Lung (tissue), 12 donors: Measurements from ENCODE around the gene SIGLEC6. TPM values are rescaled to one million over a fixed set of nuclear protein-coding genes. Genes with fewer than 3 reads are reported as not detected.

Source experiments
- ATAC-seq: fragments of 200-7000 bp; cut with Tn5 transposase; one replicate; pipeline ENCODE4 v1.9.1; 2020; ENCODE audit warnings: moderate number of reproducible peaks; ENCODE audit not compliant: insufficient read depth, low FRiP score
- DNase-seq, 3 donors: peaks; one replicate each; pipeline ENCODE4 v3.0.0-alpha.2; 2013 to 2017
- H3K27ac ChIP-seq, 2 donors: one replicate each; pipeline ENCODE4 v1.5.1; 2013; ENCODE audit warnings: mild to moderate bottlenecking in 2 of 2, moderate library complexity in 2 of 2, control low read depth in 1 of 2, inconsistent platforms in 1 of 2, low read depth in 1 of 2, low read length in 1 of 2
- H3K27me3 ChIP-seq, 3 donors: one replicate each; pipeline ENCODE4 v1.5.1; 2013; ENCODE audit warnings: low read length in 2 of 3; ENCODE audit not compliant: control insufficient read depth in 3 of 3, insufficient read depth in 3 of 3
- H3K36me3 ChIP-seq, 4 donors: one replicate each; pipeline ENCODE4 v1.5.1; 2013; ENCODE audit warnings: low read length in 4 of 4, mild to moderate bottlenecking in 1 of 4, moderate library complexity in 1 of 4; ENCODE audit not compliant: control insufficient read depth in 4 of 4, insufficient read depth in 4 of 4
- H3K4me1 ChIP-seq, 5 donors: one replicate each; pipeline ENCODE4 v1.5.1; 2013; ENCODE audit warnings: low read length in 5 of 5, mild to moderate bottlenecking in 2 of 5, moderate library complexity in 1 of 5; ENCODE audit not compliant: control insufficient read depth in 5 of 5, insufficient read depth in 5 of 5
- H3K4me3 ChIP-seq: one replicate; pipeline ENCODE4 v1.5.1; 2013; ENCODE audit warnings: mild to moderate bottlenecking, control low read depth, moderate library complexity
- H3K9ac ChIP-seq, 2 donors: one replicate each; pipeline ENCODE4 v1.5.1; 2013; ENCODE audit warnings: low read length in 2 of 2, control low read depth in 1 of 2; ENCODE audit not compliant: insufficient read depth in 1 of 2
- H3K9me3 ChIP-seq, 4 donors: one replicate each; pipeline ENCODE4 v1.5.1; 2013; ENCODE audit warnings: low read length in 3 of 4, mild to moderate bottlenecking in 1 of 4, moderate library complexity in 1 of 4; ENCODE audit not compliant: control insufficient read depth in 4 of 4, insufficient read depth in 3 of 4
- WGBS, 2 donors: extraction: QIAGEN DNeasy Blood & Tissue Kit; methylation state at CpG; one replicate each; pipeline ENCODE4 v1.1.7; 2013; 5-methylcytosine and 5-hydroxymethylcytosine counted together
- polyA plus RNA-seq, 2 donors: library from polyadenylated mRNA; stranded (reverse); fragments of 200-250 nt; gene quantifications; one replicate each; pipeline ENCODE4 v1.2.1, GENCODE V29; 2013
- total RNA-seq, 2 donors: library from RNA; depleted of rRNA in 1 of 2; stranded (reverse); fragments of >200 nt in 1 of 2; gene quantifications; one replicate each; pipeline ENCODE4 v1.2.1, GENCODE V29; 2014 to 2021
- TF ChIP-seq, protein P1 (sequence below): IDR thresholded peaks from 2 replicates; pipeline ENCODE4 v1.5.1; 2012; ENCODE audit warnings: mild to moderate bottlenecking; ENCODE audit errors: control extremely low read depth, extremely low read depth
- donor health status: control.
- donor health status: control.
- donor health status: Bipolar disorder and iron deficiency.
- donor health status: healthy.
- donor health status: DM: yes; HTN: yes; CAD: no.

Gene SIGLEC6
- total and polyA plus RNA-seq, 4 donors: 0.23 to 5.3 (median 0.45) TPM

DNA sequence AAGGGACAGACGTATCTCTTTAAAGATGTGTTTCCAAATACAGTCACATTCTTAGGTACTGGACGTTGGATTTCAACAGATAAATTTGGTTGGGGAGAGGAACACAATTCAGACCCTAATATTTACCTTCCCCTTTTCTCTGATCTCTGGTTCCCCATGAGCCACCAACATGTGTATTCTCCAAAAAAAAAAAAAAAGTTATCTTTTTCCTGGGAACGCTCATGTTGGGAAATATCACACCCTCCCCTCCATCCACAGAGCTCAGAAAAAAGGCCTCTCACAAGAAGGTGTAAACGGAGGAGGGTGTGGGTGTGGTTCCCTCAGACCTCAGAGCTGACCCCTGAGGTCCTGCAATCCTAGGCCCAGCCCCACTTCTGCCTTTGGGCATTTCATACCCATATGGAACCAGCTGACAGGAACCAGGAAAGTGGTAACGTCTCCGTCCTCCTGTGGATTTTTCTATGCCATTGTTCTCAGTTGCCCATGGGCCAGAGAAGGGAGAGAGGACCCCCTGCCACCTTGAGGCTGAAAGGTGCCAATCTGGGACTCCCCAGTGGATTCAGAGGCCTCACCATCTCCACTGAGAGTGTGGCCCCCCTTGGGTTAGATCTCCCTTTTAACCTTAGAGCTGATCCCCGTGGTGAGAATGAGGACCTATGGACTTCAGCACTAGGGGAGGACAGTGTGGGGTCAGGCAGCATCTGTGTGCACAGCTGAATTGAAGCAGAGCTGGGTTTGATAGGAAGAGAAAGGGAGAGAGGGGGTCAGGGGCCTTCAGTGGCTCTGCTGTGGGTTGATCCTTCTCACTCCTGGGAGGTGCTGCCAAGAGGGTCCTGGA is 21.4 kb downstream of the SIGLEC6 start:
- 18 to 40% methylated on average over 7 of the region's 7 CpGs for WGBS, 2 donors
- H3K9me3 ChIP-seq: peaks cover 0 to 2% (median 0%) of the 10 kb centered on the region in 4 donors
- no peak overlapping the region for H3K4me3 ChIP-seq
- H3K9ac ChIP-seq: no peak overlapping the region
- H3K4me1 ChIP-seq: no peaks in the 10 kb centered on the region
- no peak overlapping the region for H3K27ac ChIP-seq
- TF ChIP-seq, protein P1, sequence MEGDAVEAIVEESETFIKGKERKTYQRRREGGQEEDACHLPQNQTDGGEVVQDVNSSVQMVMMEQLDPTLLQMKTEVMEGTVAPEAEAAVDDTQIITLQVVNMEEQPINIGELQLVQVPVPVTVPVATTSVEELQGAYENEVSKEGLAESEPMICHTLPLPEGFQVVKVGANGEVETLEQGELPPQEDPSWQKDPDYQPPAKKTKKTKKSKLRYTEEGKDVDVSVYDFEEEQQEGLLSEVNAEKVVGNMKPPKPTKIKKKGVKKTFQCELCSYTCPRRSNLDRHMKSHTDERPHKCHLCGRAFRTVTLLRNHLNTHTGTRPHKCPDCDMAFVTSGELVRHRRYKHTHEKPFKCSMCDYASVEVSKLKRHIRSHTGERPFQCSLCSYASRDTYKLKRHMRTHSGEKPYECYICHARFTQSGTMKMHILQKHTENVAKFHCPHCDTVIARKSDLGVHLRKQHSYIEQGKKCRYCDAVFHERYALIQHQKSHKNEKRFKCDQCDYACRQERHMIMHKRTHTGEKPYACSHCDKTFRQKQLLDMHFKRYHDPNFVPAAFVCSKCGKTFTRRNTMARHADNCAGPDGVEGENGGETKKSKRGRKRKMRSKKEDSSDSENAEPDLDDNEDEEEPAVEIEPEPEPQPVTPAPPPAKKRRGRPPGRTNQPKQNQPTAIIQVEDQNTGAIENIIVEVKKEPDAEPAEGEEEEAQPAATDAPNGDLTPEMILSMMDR: no peak
- DNase-seq (no peak), ATAC-seq (no peak)
- peaks cover 0 to 4% (median 2%) of the 10 kb centered on the region in 3 donors for H3K27me3 ChIP-seq
- H3K36me3 ChIP-seq: no peaks in the 10 kb centered on the region

DNA sequence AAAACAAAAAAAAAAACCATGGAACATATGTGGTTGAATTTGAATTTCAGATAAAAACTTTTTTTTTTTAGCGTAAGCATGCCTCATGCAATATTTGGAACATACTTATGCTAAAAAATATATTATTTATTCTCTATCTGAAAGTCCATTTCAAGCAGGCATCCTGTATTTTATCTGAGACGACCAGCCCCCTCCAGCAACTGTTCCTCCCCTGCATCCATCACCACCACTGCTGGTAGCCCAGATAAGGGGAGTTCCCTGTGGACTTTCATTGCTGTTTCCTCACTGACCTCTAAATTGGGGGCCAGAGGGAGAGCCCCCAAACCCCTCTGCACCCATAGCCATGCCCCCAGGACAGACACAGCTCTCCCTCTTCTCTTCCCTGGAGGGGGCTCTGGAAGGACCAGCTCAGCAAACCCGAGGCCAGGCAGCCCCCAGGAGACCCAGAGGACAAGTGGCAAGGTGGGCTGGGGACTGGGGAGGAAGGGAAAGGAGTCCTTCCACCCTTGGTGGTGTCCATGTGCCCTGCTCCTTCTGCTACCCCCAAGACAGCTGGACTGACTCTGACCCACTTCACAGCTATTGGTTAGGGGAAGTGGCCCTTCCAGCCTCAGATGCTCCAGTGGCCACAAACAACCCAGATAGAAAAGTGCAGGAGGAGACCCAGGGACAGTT is 23.3 kb downstream of the SIGLEC6 start:
- no peak overlapping the region for H3K9ac ChIP-seq
- ATAC-seq (no peak), DNase-seq (no peak)
- H3K36me3 ChIP-seq: no peaks in the 10 kb centered on the region
- TF ChIP-seq, protein P1: no peak
- H3K4me1 ChIP-seq: no peaks in the 10 kb centered on the region
- WGBS, 2 donors: 45 to 59% methylated on average over 3 of the region's 3 CpGs
- peaks cover 0 to 3% (median 2%) of the 10 kb centered on the region in 3 donors for H3K27me3 ChIP-seq
- H3K4me3 ChIP-seq: no peak overlapping the region
- H3K27ac ChIP-seq: no peak overlapping the region
- peaks cover 0 to 7% (median 0%) of the 10 kb centered on the region in 4 donors for H3K9me3 ChIP-seq

DNA sequence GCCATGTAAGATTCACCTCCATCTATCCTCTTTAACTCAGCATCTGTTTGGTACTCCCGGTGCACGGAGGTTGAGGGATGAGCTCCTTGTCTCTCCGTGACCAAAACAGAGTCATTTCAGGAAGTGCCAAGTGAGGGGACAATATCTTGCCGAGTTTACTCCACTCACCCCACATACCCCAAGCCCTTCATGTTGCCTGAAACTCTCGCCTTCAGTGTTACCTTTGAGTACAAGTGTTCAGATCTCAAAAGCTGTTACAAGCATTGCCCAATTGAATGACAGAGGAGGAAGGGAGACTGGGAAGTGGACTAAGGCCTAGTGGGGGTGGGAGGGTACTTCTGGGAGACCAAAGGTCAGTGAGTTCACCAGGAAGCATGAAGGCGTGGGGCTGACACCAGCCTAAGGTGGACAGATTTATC is 23.8 kb downstream of the SIGLEC6 start:
- no peak for DNase-seq
- ATAC-seq: no peak
- Histone ChIP-seq H3K27ac (no peak overlapping the region), H3K4me1 (no peaks in the 10 kb centered on the region), H3K36me3 (no peaks in the 10 kb centered on the region), H3K9ac (no peak overlapping the region), H3K9me3 (peaks cover 0 to 7% (median 0%) of the 10 kb centered on the region in 4 donors), H3K4me3 (no peak overlapping the region), H3K27me3 (peaks cover 0 to 2% (median 0%) of the 10 kb centered on the region in 3 donors)
- TF ChIP-seq, protein P1: no peak
- 46 to 56% methylated on average over 6 of the region's 6 CpGs for WGBS, 2 donors
